Breast epithelium (tissue), 4 donors: Measurements from ENCODE around the gene TUBA4B. TPM values are rescaled to one million over a fixed set of nuclear protein-coding genes. Genes with fewer than 3 reads are reported as not detected.
A peak's percentile ranks its signal among the peaks of the same experiment; 100 is the strongest.

ENCODE experiments used
- DNase-seq, 2 donors: peaks; one replicate each; pipeline ENCODE4 v3.0.0-alpha.2; 2019; ENCODE audit warnings: low spot score in 2 of 2
- H3K27ac ChIP-seq, 2 donors: fragments of 200-600 bp; sonication (generic) in 1 of 2; one replicate each; pipeline ENCODE4 v1.5.1; 2016 to 2019; ENCODE audit warnings: mild to moderate bottlenecking in 1 of 2
- H3K27me3 ChIP-seq, 2 donors: fragments of 200-600 bp; sonication (generic) in 1 of 2; one replicate each; pipeline versions ENCODE4 v1.5.1 to v1.6.0; 2017 to 2019; ENCODE audit warnings: control low read depth in 1 of 2, mild to moderate bottlenecking in 1 of 2
- H3K36me3 ChIP-seq: fragments of 200-600 bp; one replicate; pipeline ENCODE4 v1.5.1; 2019
- H3K4me1 ChIP-seq, 2 donors: fragments of 200-600 bp; sonication (generic); one replicate each; pipeline ENCODE4 v1.5.1; 2016 to 2019; ENCODE audit warnings: control low read depth in 1 of 2
- H3K4me3 ChIP-seq, 3 donors: fragments of 200-600 bp; sonication (generic); 1 replicate in 2 of 3; 2 replicates in 1 of 3; pipeline ENCODE4 v1.5.1; 2016 to 2019; ENCODE audit warnings: mild to moderate bottlenecking in 3 of 3, moderate library complexity in 2 of 3
- H3K9me3 ChIP-seq, 2 donors: fragments of 200-600 bp; sonication (generic) in 1 of 2; one replicate each; pipeline ENCODE4 v1.5.1; 2016 to 2019; ENCODE audit warnings: control low read depth in 1 of 2
- POLR2A ChIP-seq: fragments of 450-650 bp; IDR thresholded peaks from one replicate; pipeline ENCODE4 v1.6.1; 2016; ENCODE audit warnings: antibody characterized with exemption, mild to moderate bottlenecking, moderate library complexity
- POLR2AphosphoS5 ChIP-seq, 3 donors: sonication (generic); formaldehyde crosslinking; IDR thresholded peaks; one replicate each; pipeline ENCODE4 v1.6.1; 2017; ENCODE audit warnings: antibody characterized with exemption in 3 of 3
- intact Hi-C: fragments of 100-400 bp; cut with DNase I; formaldehyde crosslinking; loops from one replicate; pipeline ENCODE4 v1.15.1; 2023; ENCODE audit warnings: low total_unique reads
- total RNA-seq, 3 donors: library from RNA; depleted of rRNA; stranded (reverse); fragments of >200 nt; gene quantifications; one replicate each; pipeline ENCODE4 v1.1.0, GENCODE V29; 2016
- TF ChIP-seq, protein P1 (sequence below), 3 donors: fragments of 450-650 bp; IDR thresholded peaks; one replicate each; pipeline ENCODE4 v1.5.1; 2016 to 2017; ENCODE audit warnings: antibody characterized with exemption in 3 of 3, mild to moderate bottlenecking in 3 of 3, moderate library complexity in 3 of 3

Gene TUBA4B
- total RNA-seq, 3 donors from 2014 or later = 0.16 TPM; not detected in 2

DNA sequence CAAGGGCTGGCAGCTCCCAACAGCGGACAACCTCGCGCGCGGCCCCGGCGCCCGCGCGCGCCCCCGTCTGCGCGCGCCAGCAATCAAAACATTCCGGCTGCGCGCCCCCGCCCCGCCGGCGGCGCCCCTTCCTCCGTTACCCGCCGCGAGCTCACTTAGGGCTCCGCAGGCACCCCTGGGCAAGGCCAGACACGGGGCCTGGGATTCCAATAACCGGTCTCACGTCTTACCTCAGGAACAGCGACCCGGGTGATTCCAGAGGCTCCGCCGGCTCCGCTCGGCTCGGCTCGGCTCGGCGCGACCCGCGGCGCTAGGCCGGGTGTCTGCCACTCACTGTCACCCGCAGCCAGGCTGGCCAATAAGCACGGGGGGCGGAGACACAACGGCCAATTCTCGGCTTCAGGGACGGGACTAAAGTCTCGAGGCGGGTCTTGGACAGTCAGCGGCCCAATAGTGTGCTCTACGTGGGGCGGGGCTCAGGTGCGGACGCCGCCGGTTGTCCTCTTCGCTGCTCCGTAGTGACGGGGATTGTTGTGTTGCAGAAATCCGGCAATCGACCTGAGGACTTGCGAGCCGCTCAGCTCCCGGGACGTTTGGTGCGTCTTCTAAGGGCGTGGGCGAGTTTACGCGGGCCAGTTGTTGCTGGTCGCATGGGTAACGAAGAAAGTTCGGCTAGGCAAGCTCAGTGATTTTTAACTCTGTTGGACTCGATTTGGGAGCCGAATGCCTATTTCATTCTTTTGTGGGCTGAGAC is 23.6 kb upstream of the TUBA4B start, which contains the start of the genes ANKZF1 and ATG9A:
ANKZF1 (plus strand) TSS at position 502 of the 754 bp plus-strand sequence. CDS start 452 bp downstream, outside the sequence.
ATG9A (minus strand) TSS at position 332 of the 754 bp plus-strand sequence. CDS start 1,612 bp downstream, outside the sequence.
- TF ChIP-seq POLR2A (peak; percentile 63), POLR2AphosphoS5 (IDR thresholded peaks at IDR 0.05) (peak; percentile 70 to 94 (median 93))
- TF ChIP-seq, protein P1, sequence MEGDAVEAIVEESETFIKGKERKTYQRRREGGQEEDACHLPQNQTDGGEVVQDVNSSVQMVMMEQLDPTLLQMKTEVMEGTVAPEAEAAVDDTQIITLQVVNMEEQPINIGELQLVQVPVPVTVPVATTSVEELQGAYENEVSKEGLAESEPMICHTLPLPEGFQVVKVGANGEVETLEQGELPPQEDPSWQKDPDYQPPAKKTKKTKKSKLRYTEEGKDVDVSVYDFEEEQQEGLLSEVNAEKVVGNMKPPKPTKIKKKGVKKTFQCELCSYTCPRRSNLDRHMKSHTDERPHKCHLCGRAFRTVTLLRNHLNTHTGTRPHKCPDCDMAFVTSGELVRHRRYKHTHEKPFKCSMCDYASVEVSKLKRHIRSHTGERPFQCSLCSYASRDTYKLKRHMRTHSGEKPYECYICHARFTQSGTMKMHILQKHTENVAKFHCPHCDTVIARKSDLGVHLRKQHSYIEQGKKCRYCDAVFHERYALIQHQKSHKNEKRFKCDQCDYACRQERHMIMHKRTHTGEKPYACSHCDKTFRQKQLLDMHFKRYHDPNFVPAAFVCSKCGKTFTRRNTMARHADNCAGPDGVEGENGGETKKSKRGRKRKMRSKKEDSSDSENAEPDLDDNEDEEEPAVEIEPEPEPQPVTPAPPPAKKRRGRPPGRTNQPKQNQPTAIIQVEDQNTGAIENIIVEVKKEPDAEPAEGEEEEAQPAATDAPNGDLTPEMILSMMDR (IDR thresholded peaks at IDR 0.05) = no peak
- Histone ChIP-seq H3K4me1 (peaks cover 5 to 25% of the 10 kb centered on the region in 2 donors), H3K4me3 (peak within 1 kb of the TSS; percentile 60 to 97 (median 86)), H3K9me3 (no peaks in the 10 kb centered on the region), H3K27ac (peak within 1 kb of the TSS; percentile 88 to 94), H3K27me3 (no peaks in the 10 kb centered on the region), H3K36me3 (peaks cover 14% of the 10 kb centered on the region)
- peak; percentile 98 to 99 for DNase-seq
- intact Hi-C loops = no loop called here

DNA sequence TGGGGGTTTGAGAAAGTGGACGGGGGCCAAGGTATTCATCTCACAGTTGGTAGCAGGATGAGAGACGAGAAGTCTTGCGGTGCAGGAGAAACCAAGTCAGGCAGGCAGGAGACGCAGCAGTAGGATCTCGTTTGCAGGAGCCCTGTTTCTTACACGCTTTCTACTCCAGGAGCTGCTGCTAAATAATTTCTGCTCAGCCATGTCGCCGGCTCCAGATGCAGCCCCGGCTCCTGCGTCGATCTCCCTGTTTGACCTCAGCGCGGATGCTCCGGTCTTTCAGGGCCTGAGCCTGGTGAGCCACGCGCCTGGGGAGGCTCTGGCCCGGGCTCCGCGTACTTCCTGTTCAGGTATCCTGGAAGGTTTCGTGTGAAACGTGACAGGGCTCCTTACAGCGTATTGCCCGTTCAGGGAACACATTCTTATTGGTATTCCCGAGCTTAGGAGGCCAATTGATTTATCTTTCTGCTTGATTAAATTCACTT is 22.9 kb upstream of the TUBA4B start:
- DNase-seq = peak in 1 of 2 donors; percentile 49
- peaks cover 5 to 25% of the 10 kb centered on the region in 2 donors for H3K4me1 ChIP-seq
- H3K4me3 ChIP-seq = peak overlapping the region; percentile 60 to 97 (median 86)
- H3K27ac ChIP-seq = peak overlapping the region; percentile 88 to 94
- H3K9me3 ChIP-seq = no peaks in the 10 kb centered on the region
- peaks cover 10% of the 10 kb centered on the region for H3K36me3 ChIP-seq
- intact Hi-C loops = no loop called here
- TF ChIP-seq POLR2AphosphoS5 (IDR thresholded peaks at IDR 0.05) (no peak), POLR2A (no peak)
- TF ChIP-seq, protein P1 (IDR thresholded peaks at IDR 0.05) = no peak
- H3K27me3 ChIP-seq = no peaks in the 10 kb centered on the region

DNA sequence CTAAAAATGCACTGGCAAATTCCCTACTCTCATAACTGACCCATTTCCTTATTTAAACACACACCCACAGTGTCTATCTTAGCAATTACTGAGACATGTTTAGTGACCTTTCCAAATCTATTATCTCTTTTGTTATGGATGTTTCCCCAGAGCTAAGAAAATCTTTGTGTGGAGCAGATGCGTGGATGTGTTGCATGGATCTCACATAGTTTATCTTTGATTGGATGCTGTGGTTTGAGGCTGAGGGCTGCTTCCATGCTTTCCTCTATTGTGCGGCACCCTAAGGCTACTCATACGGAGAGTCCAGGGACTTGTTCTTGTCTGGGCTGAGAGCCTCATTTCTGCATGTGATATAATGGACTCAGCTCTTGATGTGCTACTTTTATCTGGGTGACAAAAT is 18.7 kb upstream of the TUBA4B start:
- Histone ChIP-seq H3K9me3 (no peaks in the 10 kb centered on the region), H3K36me3 (peaks cover 6% of the 10 kb centered on the region), H3K27me3 (no peaks in the 10 kb centered on the region), H3K4me3 (no peak overlapping the region), H3K27ac (no peak overlapping the region), H3K4me1 (peaks cover 0 to 16% of the 10 kb centered on the region in 2 donors)
- intact Hi-C loops = no loop called here
- TF ChIP-seq POLR2AphosphoS5 (IDR thresholded peaks at IDR 0.05) (no peak), POLR2A (no peak)
- TF ChIP-seq, protein P1 (IDR thresholded peaks at IDR 0.05) = no peak
- no peak for DNase-seq

DNA sequence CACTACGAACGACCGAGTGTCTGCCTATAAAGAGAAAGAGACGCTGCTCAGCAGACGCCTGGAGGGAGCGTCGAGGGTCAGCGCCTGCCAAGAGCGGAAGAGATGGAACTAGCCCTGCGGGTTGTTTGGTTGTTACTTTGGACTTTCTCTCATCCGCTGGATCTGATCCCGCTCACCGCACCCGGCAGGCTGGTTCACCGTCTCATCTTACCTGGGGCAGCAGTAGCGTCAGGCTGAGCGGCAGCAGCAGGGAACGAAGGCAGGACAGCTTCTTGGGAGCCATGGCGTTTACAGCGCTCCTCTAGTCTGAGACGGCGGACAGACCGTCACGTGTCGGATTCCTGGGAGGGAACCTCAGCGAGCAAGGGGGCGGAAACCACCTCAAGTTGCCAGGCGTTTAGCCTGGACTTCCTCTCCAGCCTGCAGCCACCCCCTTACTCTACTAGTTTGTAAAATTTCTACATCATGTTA is 9.7 kb upstream of the TUBA4B start:
- peak in 1 of 2 donors; percentile 69 for DNase-seq

More for the DNA sequence above, 9.7 kb upstream of the TUBA4B start:
- Histone ChIP-seq H3K4me3 (peak overlapping the region; percentile 31 to 67 (median 43)), H3K9me3 (no peaks in the 10 kb centered on the region), H3K27me3 (no peaks in the 10 kb centered on the region), H3K4me1 (peaks cover 7 to 9% of the 10 kb centered on the region in 2 donors), H3K36me3 (no peaks in the 10 kb centered on the region), H3K27ac (peak overlapping the region; percentile 70 to 89)
- intact Hi-C loops = no loop called here
- TF ChIP-seq, protein P1 (IDR thresholded peaks at IDR 0.05) = no peak
- TF ChIP-seq POLR2AphosphoS5 (IDR thresholded peaks at IDR 0.05) = peak in 1 of 3 donors; percentile 46
